GM15510 (cell line): ENCODE measurements around the gene ZNF674.

Experiments used
- POLR2A ChIP-seq: IDR thresholded peaks from 3 replicates; pipeline ENCODE4 v1.6.1; 2011; ENCODE audit warnings: borderline replicate concordance; ENCODE audit not compliant: insufficient read length; ENCODE audit errors: extremely low read depth

Gene ZNF674

GRCh38 chrX:46545111-46546005, at the start of gene ZNF674:
ZNF674 (minus strand) TSS chrX:46545421; CDS start chrX:46542087, 3,334 bp downstream.
- TF ChIP-seq POLR2A: peak; percentile 64

GRCh38 chrX:46589977-46590723, 44.9 kb upstream of the ZNF674 start:
- TF ChIP-seq POLR2A: no peak

- TF ChIP-seq POLR2A: no peak
Measured at GRCh38 chrX:46588263-46588662, 43.0 kb upstream of the ZNF674 start.

GRCh38 chrX:46587753-46588171, 42.5 kb upstream of the ZNF674 start:
- no peak for TF ChIP-seq POLR2A

GRCh38 chrX:46587158-46587557, 41.9 kb upstream of the ZNF674 start:
- no peak for TF ChIP-seq POLR2A

GRCh38 chrX:46584736-46585135, 39.5 kb upstream of the ZNF674 start:
- TF ChIP-seq POLR2A: no peak

- no peak for TF ChIP-seq POLR2A
Measured at GRCh38 chrX:46582966-46583365, 37.7 kb upstream of the ZNF674 start.

GRCh38 chrX:46582325-46582724, 37.1 kb upstream of the ZNF674 start:
- TF ChIP-seq POLR2A: no peak

GRCh38 chrX:46580613-46581012, 35.4 kb upstream of the ZNF674 start:
- TF ChIP-seq POLR2A: no peak

GRCh38 chrX:46579250-46579649, 34.0 kb upstream of the ZNF674 start:
- no peak for TF ChIP-seq POLR2A

GRCh38 chrX:46577221-46578005, 32.2 kb upstream of the ZNF674 start:
- TF ChIP-seq POLR2A: no peak

GRCh38 chrX:46576458-46576857, 31.2 kb upstream of the ZNF674 start:
- TF ChIP-seq POLR2A: no peak

- no peak for TF ChIP-seq POLR2A
Measured at GRCh38 chrX:46575991-46576392, 30.8 kb upstream of the ZNF674 start.

GRCh38 chrX:46575586-46575985, 30.4 kb upstream of the ZNF674 start:
- no peak for TF ChIP-seq POLR2A

- peak; percentile 13 for TF ChIP-seq POLR2A
Measured at GRCh38 chrX:46574774-46575381, 29.7 kb upstream of the ZNF674 start.
